HG02642 (cell line): ENCODE results near the gene LSM14A.
A peak's percentile ranks its signal among the peaks of the same experiment; 100 is the strongest.
"Not testable (repeated sequence)": the region's sequence is repeated elsewhere in the genome, so short reads cannot be mapped to it uniquely, and the experiment has no call there.

Experiments
- ATAC-seq: cut with Tn5 transposase; IDR thresholded peaks from one replicate; pipeline ENCODE4 v1.9.1; 2021; ENCODE audit warnings: mild to moderate bottlenecking; ENCODE audit not compliant: unreplicated experiment, poor library complexity

The LSM14A gene

GRCh38 chr19:34171877-34172660 lies at the start of gene LSM14A:
LSM14A (plus strand) TSS chr19:34172504; CDS start chr19:34172643, 139 bp downstream.
- ATAC-seq = peak; percentile 85

GRCh38 chr19:34124828-34125227 lies 47.5 kb upstream of the LSM14A start:
- ATAC-seq = no peak

GRCh38 chr19:34126966-34127365 lies 45.3 kb upstream of the LSM14A start:
- ATAC-seq = no peak

GRCh38 chr19:34127684-34128189 lies 44.6 kb upstream of the LSM14A start:
- no peak for ATAC-seq

- no peak for ATAC-seq
Observed at GRCh38 chr19:34128558-34129250, 43.6 kb upstream of the LSM14A start.

GRCh38 chr19:34131100-34131499 lies 41.2 kb upstream of the LSM14A start:
- ATAC-seq = no peak

GRCh38 chr19:34132145-34132544 lies 40.2 kb upstream of the LSM14A start:
- not testable (repeated sequence) for ATAC-seq

GRCh38 chr19:34132706-34133105 lies 39.6 kb upstream of the LSM14A start:
- ATAC-seq = not testable (repeated sequence)

- ATAC-seq = peak; percentile 96
Observed at GRCh38 chr19:34134190-34135053, 37.9 kb upstream of the LSM14A start.

- ATAC-seq = no peak
Observed at GRCh38 chr19:34135054-34135800, 37.1 kb upstream of the LSM14A start.

- ATAC-seq = no peak
Observed at GRCh38 chr19:34135821-34136611, 36.3 kb upstream of the LSM14A start.

GRCh38 chr19:34141025-34141424 lies 31.3 kb upstream of the LSM14A start:
- ATAC-seq = no peak

GRCh38 chr19:34142440-34142839 lies 29.9 kb upstream of the LSM14A start:
- ATAC-seq = no peak

- ATAC-seq = no peak
Observed at GRCh38 chr19:34145741-34146202, 26.5 kb upstream of the LSM14A start.

- no peak for ATAC-seq
Observed at GRCh38 chr19:34148658-34149185, 23.6 kb upstream of the LSM14A start.

- ATAC-seq = no peak
Observed at GRCh38 chr19:34149873-34150272, 22.4 kb upstream of the LSM14A start.

GRCh38 chr19:34150558-34150957 lies 21.7 kb upstream of the LSM14A start:
- no peak for ATAC-seq

GRCh38 chr19:34151439-34151838 lies 20.9 kb upstream of the LSM14A start:
- ATAC-seq = no peak

GRCh38 chr19:34154401-34154800 lies 17.9 kb upstream of the LSM14A start:
- no peak for ATAC-seq
